Stimulated activated CD8-positive, alpha-beta memory T cell treated with anti-CD3 and anti-CD28 coated beads, Interleukin-2, amount 100 ng/mL, for 1 hour (primary cell): ENCODE results near the gene MYOCOS.
"Not testable (repeated sequence)": the region's sequence is repeated elsewhere in the genome, so short reads cannot be mapped to it uniquely, and the experiment has no call there.

Experiments
- DNase-seq, 2 donors: peaks; one replicate each; pipeline ENCODE4 v3.0.0-alpha.2; 2020; ENCODE audit warnings: low read depth in 2 of 2

MYOCOS gene

GRCh38 chr1:171625225-171625624, 3.2 kb downstream of the MYOCOS start:
- no peak for DNase-seq

DNA sequence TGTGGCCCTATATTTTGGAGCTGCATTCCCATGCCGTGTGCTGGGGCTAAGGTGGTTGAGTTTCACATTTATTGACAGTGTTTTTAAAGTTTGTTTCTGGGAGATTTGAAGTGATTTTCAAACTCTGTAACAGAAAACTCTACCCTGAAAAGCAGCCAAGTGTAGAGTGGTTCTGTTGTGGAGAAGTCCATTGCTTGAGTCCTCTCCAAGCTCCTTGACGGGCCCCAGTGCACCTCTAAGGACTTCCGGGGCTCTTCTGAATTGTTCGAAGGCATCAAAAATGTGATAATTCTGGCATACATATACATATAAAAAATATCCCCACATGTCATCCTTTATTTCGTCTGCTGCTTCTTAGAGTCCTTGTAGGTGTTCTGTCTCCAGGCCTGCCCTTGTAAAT, 5.0 kb downstream of the MYOCOS start:
- no peak for DNase-seq

DNA sequence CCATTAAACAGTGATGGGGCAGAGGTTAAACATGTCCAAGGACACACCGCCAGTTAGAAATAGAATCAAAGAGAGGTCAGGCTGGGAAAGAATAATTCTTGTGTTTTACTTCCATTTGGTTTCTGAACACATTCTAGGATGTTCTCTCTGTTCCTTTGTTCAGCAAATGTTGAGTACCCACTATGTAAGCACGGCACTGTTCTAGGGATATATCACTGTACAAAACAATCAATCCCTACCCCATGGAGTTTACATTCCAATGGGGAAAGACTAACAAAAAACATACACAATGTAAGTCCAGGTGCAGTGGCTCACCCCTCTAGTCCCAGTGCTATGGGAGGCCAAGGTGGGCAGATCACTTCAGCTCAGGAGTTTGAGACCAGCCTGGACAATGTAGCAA, 6.2 kb downstream of the MYOCOS start:
- no peak for DNase-seq

GRCh38 chr1:171635661-171636060, 13.6 kb downstream of the MYOCOS start:
- DNase-seq, result no peak

GRCh38 chr1:171636141-171636540, 14.1 kb downstream of the MYOCOS start:
- no peak for DNase-seq

DNA sequence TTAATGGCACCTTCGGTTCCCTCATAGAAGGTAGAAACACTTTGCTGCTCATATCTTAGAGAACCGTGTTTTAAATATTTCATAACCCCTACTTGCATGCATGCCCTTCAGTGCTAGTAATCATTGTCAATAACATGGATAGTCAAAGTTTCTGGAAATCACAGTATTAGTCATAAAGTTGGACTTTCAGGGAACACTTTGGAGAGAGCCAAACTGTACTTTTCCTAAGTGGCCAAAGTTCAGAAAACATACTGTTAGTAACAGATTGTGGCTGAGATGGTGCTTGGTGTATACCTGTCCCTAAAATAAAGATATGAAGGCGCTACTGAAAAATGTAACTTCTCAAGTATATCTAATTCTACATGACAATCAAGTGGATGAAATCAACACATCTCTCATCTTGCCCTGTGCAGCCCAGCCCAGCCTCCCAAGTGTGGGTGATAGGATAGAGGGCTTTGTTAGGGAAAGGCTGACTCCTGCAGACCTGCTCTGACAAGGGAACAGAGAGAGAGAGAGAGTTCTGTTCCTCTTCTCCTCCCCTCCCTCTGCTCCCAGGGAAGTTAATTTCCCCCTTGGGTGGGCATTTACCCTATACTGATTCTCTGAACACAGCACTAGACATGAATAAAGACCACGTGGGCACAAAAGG, 16.0 kb downstream of the MYOCOS start:
- no peak for DNase-seq

GRCh38 chr1:171640225-171640624, 18.2 kb downstream of the MYOCOS start:
- no peak for DNase-seq

GRCh38 chr1:171641076-171641864, 19.2 kb downstream of the MYOCOS start:
- no peak for DNase-seq

DNA sequence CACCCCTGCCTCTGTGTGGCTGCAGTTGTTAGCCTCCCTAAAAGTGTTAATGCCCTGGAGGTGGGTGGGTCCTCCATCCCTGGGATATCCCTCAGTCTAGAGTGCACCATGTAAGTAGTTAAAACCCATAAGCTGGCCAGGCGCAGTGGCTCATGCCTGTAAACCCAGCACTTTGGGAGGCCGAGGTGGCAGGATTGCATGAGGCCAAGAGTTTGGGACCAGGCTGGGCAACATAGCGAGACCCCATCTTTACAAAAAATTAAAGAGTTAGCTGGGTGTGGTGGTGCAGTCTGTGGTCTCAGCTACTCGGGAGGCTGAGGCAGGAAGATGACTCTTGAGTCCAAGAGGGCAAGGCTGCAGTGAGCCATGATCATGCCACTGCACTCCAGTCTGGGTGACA, 20.2 kb downstream of the MYOCOS start:
- no peak for DNase-seq

DNA sequence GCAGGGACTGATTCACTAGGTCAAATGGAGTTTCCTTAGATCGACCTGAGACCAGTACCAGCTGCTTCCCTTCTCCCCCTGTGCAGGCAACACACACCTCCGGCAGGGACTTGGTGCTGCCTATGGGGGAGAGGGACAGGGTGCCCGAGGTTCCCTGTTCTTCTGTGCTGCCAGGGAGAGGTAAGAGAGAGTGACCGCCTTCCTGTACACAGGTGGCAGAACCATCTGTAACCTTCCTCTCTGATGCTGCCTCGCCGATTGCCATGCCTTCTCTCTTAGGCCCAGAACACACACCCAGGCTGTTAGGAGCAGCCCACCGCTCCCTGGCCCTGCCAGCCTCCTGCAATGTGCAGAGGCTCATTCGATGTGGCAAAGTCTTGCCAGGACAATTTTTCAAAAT, 21.1 kb downstream of the MYOCOS start:
- DNase-seq, result no peak

GRCh38 chr1:171644805-171645483, 22.9 kb downstream of the MYOCOS start:
- DNase-seq, result peak; percentile 14 to 24

GRCh38 chr1:171645553-171646248, 23.7 kb downstream of the MYOCOS start:
- no peak for DNase-seq

GRCh38 chr1:171646249-171646560, 24.2 kb downstream of the MYOCOS start:
- DNase-seq, result no peak

- no peak for DNase-seq
These were observed 30.3 kb downstream of the MYOCOS start, which contains the start of gene MYOC for GRCh38 chr1:171652234-171652822. MYOC (minus strand) TSS chr1:171652688; CDS start chr1:171652611, 77 bp downstream.

- no peak for DNase-seq
These were observed 31.8 kb downstream of the MYOCOS start for GRCh38 chr1:171653796-171654195.

DNA sequence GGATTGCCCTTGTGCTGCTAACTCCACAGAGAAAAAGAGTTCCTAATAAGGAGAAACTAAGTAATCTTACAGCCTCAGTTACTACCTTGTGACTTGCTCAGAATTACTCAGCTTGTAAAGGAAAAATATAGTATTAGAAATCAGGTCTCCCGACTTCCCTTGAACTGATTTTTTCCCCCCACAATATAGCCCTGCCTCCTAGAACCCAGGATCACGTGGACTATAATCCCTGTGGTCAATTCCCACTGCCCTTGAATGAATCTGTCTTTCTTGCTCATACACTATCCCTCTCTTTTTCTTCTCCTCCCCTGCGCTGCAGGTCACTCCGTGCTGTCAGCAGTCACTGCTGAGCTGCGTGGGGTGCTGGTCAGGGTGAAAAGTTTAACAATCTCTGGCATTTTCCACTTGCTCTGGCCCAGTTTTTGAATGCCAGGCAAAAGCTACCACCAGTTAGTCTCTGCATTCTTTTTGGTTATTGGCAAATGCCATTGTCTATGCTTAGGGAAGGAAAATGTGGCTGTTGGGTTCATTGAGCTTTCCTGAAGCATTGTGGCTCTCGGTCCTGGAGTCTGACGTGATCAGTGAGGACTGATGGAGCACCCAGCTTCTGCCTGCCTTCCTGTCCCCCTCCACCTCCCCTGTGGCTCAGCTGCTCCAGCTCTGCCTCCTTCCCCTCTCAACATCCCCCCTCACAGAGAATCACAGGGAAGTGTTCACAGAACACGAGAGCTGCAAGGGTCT, 32.3 kb downstream of the MYOCOS start:
- no peak for DNase-seq

GRCh38 chr1:171654942-171655745, 33.1 kb downstream of the MYOCOS start:
- peak; percentile 24 to 34 for DNase-seq

DNA sequence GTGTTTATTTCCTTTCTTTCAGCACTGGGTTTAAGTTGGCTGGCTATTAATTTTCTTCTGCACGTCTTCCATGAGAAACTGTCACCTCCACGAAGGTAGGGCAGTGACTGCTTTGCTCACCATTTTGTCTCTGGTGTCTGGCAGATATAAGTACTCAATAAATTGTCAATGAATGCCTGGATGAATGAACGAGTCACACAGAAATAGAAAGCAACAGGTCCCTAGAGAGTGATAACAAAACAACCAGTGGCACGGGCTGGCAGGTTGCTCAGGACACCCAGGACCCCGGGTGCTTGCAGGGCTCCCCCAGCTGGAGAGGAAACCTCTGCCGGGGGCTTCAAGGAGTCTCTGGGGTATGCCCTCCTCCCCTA, 33.7 kb downstream of the MYOCOS start:
- DNase-seq, result no peak

DNA sequence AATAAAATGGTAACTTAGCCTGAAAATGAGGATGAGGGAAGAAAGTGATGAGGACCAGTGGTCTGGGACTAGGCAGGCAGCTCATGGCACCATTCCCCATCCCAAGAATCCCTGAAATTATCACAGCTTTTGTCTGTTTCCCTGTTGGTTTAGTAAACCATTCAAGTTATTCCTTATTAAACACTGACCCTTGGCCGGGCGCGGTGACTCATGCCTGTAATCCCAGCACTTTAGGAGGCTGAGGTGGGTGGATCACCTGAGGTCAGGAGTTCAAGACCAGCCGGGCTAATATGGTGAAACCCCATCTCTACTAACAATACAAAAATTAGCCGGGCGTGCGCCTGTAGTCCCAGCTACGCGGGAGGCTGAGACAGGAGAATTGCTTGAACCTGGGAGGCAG, 34.2 kb downstream of the MYOCOS start:
- not testable (repeated sequence) for DNase-seq

- no peak for DNase-seq
These were observed 39.1 kb downstream of the MYOCOS start for GRCh38 chr1:171661076-171661650.
